NCI-H2227 (cell line): ENCODE results near the gene FRMD5.

Experiments used
- DNase-seq: peaks from one replicate; lab custom pipeline; 2025; ENCODE audit not compliant: unreplicated experiment; lab: John Stamatoyannopoulos, UW

FRMD5 gene

GRCh38 chr15:44096596-44096995 is 98.5 kb downstream of the FRMD5 start:
- DNase-seq: no peak

- no peak for DNase-seq
Observed at GRCh38 chr15:44094781-44095180, 100.3 kb downstream of the FRMD5 start.

- DNase-seq: no peak
Observed at GRCh38 chr15:44093836-44094235, 101.2 kb downstream of the FRMD5 start.

GRCh38 chr15:44092221-44092620 is 102.8 kb downstream of the FRMD5 start:
- no peak for DNase-seq

GRCh38 chr15:44087578-44088465 is 107.2 kb downstream of the FRMD5 start:
- no peak for DNase-seq

GRCh38 chr15:44084770-44085169 is 110.3 kb downstream of the FRMD5 start:
- DNase-seq: no peak

- DNase-seq: no peak
Observed at GRCh38 chr15:44084171-44084570, 110.9 kb downstream of the FRMD5 start.

- no peak for DNase-seq
Observed at GRCh38 chr15:44082558-44083157, 112.4 kb downstream of the FRMD5 start.

GRCh38 chr15:44081026-44082013 is 113.8 kb downstream of the FRMD5 start:
- no peak for DNase-seq

- DNase-seq: no peak
Observed at GRCh38 chr15:44075535-44075934, 119.5 kb downstream of the FRMD5 start.

- DNase-seq: no peak
Observed at GRCh38 chr15:44069489-44069888, 125.6 kb downstream of the FRMD5 start.

GRCh38 chr15:44068347-44068746 is 126.7 kb downstream of the FRMD5 start:
- no peak for DNase-seq

GRCh38 chr15:44066211-44066827 is 128.8 kb downstream of the FRMD5 start:
- DNase-seq: peak; percentile 57

GRCh38 chr15:44064706-44065105 is 130.4 kb downstream of the FRMD5 start:
- DNase-seq: no peak

GRCh38 chr15:44058126-44058525 is 136.9 kb downstream of the FRMD5 start:
- no peak for DNase-seq

GRCh38 chr15:44045661-44046060 is 149.4 kb downstream of the FRMD5 start:
- no peak for DNase-seq

- no peak for DNase-seq
Observed at GRCh38 chr15:44045217-44045616, 149.9 kb downstream of the FRMD5 start.

GRCh38 chr15:44038755-44039191 is 156.3 kb downstream of the FRMD5 start:
- DNase-seq: peak; percentile 74

- no peak for DNase-seq
Observed at GRCh38 chr15:44035781-44036699, 159.0 kb downstream of the FRMD5 start.
